Sciatic nerve (tissue), 2 donors: ENCODE results near the gene CCN5. TPM values are rescaled to one million over a fixed set of nuclear protein-coding genes. Genes with fewer than 3 reads are reported as not detected.
A peak's percentile ranks its signal among the peaks of the same experiment; 100 is the strongest.
"Not testable (repeated sequence)": the region's sequence is repeated elsewhere in the genome, so short reads cannot be mapped to it uniquely, and the experiment has no call there.

Experiments used
- ATAC-seq: fragments of 200-7000 bp; cut with Tn5 transposase; one replicate; pipeline ENCODE4 v1.9.1; 2020; ENCODE audit warnings: mild to moderate bottlenecking, moderate library complexity
- DNase-seq: peaks from one replicate; pipeline ENCODE4 v3.0.0-alpha.2; 2020; ENCODE audit warnings: low spot score
- intact Hi-C: fragments of 100-400 bp; cut with DNase I; formaldehyde crosslinking; loops from one replicate; pipeline ENCODE4 v1.14.2; 2022
- total RNA-seq: library from RNA; stranded (reverse); fragmentation: NEBNext Ultra II Directional; extraction: Animal tissue kit (Norgen Biotek cat#: 25700); gene quantifications from one replicate; pipeline ENCODE4 v1.2.1, GENCODE V29; 2021
- donor health status: DM: no; HTN: no; CAD: no.
- donor health status: DM: no; HTN: no; CAD: no.

CCN5 gene
- total RNA-seq, 1 donor from 2014 or later: 147 TPM

- ATAC-seq: peak; percentile 94
- peak; percentile 86 for DNase-seq
- intact Hi-C loops: no loop called here
Observed at GRCh38 chr20:44692932-44693480, 22.2 kb upstream of the CCN5 start.

DNA sequence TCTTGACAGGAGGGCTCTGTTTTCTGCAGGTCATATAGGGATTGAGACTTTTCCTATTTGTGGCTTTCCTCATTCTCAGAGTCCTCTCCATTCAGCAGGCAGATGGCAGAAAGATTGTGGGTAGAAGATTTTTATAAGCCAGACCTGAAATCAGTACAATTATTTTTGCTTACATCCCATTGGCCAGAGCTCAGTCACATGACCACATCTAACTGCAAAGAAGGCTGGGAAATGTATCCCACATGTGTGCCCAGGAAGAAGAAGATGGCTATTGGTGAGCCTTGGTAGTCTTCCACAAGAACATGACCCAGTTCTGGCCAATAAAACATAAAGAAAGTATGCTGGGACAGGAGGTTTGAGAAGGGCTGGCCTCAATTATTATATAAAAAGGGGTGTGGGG, 21.5 kb upstream of the CCN5 start:
- no peak for DNase-seq
- intact Hi-C loops: no loop called here
- ATAC-seq: no peak

DNA sequence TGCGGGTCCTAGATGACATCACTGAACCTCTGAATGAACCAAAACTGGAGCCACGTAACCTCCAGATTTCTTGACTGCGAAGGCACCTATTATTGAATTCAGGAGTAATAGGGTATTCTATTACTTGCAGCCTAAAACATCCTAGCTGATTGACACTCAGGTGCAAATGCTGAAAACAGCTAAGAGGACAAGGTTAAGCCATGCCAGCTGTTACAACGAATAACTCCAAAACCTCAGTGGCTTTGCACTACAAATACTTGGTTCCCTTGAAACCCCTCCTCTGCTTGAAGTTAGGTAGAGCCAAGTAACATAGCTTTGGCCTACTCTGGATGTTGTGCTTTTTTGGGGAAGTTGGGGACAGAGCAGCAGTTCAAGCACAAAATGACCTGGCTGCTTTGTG, 21.0 kb upstream of the CCN5 start:
- DNase-seq (no peak), ATAC-seq (no peak)

GRCh38 chr20:44695295-44695673, 19.9 kb upstream of the CCN5 start:
- no peak for ATAC-seq
- intact Hi-C loops: no loop called here
- DNase-seq: no peak

More for the DNA sequence above, 21.0 kb upstream of the CCN5 start:
- intact Hi-C loops: no loop called here

DNA sequence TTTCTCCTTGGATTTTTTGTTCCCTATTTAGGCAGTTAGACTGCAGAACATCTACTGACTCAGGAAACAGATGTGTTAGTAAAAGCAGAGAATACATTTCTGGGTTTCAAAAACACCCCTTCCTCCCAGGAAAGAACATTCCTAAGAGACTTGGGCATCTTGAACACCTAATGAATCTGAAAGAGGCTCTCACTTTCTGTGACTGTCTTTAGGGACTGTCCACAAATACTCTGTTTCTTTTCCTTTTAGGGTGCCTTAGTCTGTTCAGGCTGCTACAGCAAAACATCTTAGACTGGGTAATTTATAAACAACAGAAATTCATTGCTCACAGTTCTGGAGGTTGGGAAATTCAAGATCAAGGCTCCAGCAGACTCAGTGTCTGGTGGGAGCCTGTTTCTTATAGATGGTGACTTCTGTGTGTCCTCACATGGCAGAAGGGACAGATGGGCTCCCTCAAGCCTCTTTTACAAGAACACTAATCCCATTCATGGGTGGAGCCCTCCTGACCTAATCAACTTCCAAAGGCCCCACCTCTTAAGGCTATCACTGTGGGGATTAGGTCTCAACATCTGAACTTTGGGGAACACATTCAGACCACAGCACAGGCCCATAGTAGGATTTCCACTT, 19.4 kb upstream of the CCN5 start:
- ATAC-seq (no peak), DNase-seq (no peak)
- intact Hi-C loops: no loop called here

DNA sequence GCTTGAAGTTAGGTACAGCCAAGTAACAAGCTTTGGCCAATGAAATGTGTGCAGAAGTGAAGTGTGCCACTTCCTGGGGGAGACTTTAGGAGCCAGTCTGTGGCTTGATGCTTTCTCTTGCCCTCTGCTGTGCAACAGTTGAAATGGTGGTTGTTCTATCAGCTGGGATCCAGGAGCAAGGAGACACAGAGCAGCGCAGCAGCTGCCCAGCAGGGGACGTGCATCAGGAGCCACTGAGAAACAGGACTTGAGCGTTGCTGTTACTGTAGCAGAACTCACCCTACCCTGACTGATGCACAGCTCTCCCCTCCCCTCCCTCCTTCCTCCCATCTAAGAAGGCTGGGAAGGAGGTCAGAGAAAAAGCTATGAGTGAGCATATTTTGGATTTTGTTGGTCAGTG, 18.9 kb upstream of the CCN5 start:
- ATAC-seq: no peak
- intact Hi-C loops: no loop called here

GRCh38 chr20:44697041-44697440, 18.1 kb upstream of the CCN5 start:
- ATAC-seq, intact Hi-C loops: not testable (repeated sequence)

More for the DNA sequence above, 18.9 kb upstream of the CCN5 start:
- DNase-seq: no peak

GRCh38 chr20:44698351-44698750, 16.8 kb upstream of the CCN5 start:
- ATAC-seq: no peak
- no peak for DNase-seq
- intact Hi-C loops: no loop called here

More at GRCh38 chr20:44697041-44697440, 18.1 kb upstream of the CCN5 start:
- DNase-seq: not testable (repeated sequence)

GRCh38 chr20:44700306-44700705, 14.9 kb upstream of the CCN5 start:
- no peak for DNase-seq
- intact Hi-C loops: no loop called here
- no peak for ATAC-seq

DNA sequence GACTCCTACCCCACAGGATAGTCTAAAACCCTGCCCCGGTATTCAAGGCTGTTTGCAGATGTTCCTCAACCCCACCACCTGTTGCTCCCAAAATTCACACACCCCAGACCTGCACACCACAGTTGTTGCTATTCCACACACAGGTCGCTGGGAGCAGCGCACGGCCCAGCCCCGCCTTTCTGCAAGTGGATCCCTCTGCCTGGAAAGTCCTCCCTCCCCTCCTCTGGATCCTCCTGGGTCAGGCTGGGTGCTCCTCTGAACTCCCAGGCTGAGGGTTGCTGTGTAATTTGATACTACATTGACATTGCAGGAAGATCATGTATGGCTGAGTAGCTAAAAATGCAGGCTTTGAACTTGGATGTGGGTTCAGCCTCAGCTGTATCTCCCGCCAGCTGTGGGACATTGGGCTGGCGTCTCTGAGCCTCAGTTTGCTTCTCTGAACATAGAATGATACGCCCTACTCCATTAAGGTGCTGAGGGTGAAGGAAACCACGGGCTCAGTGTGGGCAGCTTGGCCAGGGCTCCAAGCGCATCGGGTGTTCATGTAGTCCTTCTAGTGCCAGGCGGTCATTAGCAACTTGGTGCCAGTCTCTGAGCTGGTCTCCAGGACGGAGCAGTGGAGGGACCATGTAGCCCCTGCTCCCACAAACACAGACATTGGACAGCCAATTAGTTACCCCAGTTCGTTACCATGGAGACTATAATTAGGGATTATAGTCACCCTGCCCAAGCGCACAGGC, 13.9 kb upstream of the CCN5 start:
- DNase-seq: peak; percentile 61

GRCh38 chr20:44701858-44702256, 13.3 kb upstream of the CCN5 start:
- peak; percentile 38 for DNase-seq
- intact Hi-C loops: no loop called here
- no peak for ATAC-seq

More for the DNA sequence above, 13.9 kb upstream of the CCN5 start:
- intact Hi-C loops: no loop called here
- ATAC-seq: peak; percentile 2

DNA sequence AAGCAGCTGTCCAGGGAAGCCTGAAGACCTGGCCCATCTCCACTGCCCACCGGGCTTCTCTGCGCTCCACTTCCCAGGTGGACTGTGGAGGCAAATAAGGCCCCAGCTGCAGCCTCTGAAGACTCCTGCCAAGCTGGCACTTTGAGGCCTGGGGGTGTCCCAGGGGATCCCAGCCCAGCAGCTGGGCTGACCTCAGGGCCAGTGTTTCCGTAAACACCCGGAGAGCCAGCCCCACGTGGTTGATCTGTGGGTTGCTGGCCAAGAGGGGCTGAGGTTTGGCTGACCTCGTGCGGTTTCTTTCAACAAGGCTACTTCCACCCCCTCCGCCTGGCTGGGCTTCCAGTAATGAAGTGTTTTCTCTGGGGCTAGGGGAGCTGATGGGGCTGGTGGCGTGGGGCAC, 12.4 kb upstream of the CCN5 start:
- peak; percentile 95 for DNase-seq
- intact Hi-C loops: no loop called here
- peak; percentile 92 for ATAC-seq

DNA sequence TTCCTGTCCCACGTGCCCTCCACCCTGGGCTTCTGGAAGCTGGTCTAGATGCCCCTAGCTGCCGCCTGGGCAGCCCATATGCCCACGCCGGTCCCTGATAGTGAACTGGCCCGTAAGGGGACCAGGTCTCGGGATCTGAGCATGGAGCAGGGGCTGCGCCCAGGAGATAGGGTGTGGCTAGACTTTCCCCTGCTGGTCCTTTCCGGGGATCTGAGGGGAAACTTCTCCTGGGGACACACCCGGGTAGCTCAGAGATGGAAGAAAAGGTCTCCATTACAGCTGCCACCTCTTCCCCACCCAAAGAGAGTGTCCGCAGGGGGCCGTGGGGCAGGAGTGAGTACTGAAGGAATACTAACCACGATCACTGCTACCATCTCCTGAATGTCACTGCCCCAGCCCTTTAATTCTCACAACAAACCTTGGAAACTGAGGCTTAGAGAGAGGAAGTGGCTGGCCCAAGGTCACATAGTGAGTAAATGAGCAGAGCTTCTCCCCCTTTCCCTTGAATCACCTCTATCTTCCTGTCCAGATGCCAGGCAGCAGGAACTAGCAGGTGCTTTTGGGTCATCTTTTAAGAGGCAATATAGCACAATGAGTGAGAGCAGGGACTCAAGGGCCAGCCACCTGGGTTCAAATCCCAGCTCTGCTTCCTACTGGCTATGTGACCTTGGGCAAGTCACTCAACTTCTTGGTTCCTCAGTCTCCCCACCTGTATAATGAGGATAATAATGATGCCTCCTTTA, 11.8 kb upstream of the CCN5 start:
- intact Hi-C loops: no loop called here
- peak; percentile 23 for ATAC-seq
- DNase-seq: peak; percentile 25

- intact Hi-C loops: no loop called here
- DNase-seq: peak; percentile 47
- ATAC-seq: no peak
Observed at GRCh38 chr20:44703956-44704488, 11.1 kb upstream of the CCN5 start.

DNA sequence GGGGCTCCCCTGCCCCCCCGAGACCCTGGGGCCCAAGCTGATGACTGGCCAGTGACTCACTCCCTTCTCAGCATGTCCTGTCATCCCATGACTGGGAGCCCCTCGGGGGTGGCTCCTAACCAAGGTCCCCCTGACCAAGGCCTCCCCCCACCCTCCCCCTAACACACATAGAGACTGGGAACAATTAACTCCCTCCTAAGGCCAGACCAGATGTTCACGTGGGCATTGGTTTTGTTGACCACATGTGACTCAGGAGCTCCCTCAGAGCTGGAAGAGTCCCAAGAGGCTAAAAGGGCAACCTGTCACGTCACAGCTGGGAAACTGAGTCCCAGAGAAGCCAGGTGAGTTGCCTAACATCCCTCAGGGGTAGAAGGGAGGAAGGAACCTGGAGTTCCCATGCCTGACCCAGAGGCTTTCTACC, 10.6 kb upstream of the CCN5 start:
- intact Hi-C loops: no loop called here
- no peak for ATAC-seq

DNA sequence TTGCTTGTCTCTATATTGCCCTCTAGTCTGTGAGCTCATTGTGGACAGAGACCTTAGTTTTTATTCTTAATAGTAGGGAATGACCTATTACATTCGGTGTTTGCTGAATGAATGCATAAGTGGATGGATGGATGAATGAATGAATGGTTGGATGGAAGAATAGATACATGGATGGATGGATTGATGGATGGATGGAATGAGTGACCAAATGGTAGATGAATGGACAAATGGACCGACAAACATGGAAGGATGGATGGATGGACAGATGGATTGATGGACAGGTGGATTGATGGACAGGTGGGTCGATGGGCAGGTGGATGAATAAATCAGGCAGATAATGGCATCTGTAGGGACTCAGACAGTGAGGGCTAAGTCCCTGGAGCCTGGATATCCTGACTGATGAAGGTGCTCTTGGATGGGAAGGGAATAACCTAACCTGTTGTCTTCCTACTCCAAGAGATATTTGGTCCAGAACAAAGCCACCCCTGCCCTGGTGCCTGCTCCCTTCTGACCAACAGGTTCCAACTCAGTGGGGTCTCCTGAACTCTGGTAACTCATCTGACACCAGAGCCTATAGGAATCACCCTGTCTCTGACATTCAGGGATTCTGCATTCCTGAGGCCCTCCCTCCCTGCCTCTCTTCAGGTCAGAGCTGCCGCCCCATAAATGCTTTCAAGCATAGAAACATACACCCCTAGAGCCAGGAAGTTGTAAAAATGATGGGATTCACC, 9.6 kb upstream of the CCN5 start:
- intact Hi-C loops: no loop called here
- DNase-seq (no peak), ATAC-seq (no peak)

More for the DNA sequence above, 10.6 kb upstream of the CCN5 start:
- DNase-seq: peak; percentile 51

DNA sequence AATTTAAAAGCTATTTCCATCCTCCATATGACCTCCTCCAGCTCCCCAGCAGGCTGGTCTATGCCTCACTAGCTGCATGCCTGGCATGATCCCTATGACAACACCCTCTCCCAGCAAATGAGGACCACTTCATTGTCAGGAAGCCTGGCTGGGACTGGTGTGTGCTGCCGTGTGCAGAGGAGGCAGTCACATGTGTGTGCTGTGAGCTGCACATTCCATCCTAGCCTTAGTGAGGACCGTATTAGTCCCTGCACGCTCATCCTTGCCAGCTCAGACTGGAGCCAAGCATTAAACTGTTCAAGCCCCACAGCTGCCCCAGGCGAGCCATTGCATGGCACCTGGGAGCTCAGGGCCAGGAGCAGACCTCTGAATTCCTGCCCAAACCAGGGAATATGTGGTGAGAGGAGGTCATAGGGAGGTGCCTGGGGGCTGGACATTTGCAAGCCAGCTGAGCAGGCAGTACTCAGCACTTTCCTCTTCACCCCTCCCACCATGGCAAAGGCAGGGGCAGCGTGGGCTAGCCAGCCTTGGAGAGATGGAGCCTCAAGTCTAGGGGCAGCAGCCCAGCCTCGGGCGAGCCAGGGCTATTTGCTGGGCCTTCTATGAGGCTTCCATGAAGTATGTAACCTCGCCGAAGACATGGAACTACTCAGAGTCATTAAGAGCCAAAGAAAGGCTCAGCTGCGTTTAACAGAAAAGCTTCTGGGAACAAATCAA, 8.7 kb upstream of the CCN5 start:
- intact Hi-C loops: no loop called here
- DNase-seq (peak; percentile 79), ATAC-seq (peak; percentile 86)

- no peak for ATAC-seq
- no peak for DNase-seq
- intact Hi-C loops: no loop called here
Observed at GRCh38 chr20:44707018-44707579, 8.1 kb upstream of the CCN5 start.
